ENCODE measurements around the gene ARID1B.

DNA sequence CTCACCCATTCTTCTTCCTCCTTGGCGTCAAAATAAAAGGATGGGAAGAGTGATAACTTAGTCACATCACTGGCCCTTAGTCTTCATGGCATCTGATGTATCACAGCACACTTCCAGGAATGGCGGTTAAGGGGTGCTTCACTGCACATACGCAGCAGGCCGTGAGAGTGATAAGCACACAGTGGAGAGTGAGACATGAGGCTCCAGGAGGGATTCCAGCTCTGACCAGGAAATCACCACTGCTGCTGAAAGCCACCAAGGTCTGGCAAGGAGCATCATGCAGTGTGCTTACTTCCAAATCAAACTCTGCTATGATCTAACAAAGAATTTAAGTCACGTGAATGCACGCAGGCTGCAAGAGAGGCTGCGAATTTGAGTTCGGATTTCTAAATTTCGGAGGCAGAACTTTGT, 62.4 kb downstream of the ARID1B start:
- TF ChIP-seq, protein P1, sequence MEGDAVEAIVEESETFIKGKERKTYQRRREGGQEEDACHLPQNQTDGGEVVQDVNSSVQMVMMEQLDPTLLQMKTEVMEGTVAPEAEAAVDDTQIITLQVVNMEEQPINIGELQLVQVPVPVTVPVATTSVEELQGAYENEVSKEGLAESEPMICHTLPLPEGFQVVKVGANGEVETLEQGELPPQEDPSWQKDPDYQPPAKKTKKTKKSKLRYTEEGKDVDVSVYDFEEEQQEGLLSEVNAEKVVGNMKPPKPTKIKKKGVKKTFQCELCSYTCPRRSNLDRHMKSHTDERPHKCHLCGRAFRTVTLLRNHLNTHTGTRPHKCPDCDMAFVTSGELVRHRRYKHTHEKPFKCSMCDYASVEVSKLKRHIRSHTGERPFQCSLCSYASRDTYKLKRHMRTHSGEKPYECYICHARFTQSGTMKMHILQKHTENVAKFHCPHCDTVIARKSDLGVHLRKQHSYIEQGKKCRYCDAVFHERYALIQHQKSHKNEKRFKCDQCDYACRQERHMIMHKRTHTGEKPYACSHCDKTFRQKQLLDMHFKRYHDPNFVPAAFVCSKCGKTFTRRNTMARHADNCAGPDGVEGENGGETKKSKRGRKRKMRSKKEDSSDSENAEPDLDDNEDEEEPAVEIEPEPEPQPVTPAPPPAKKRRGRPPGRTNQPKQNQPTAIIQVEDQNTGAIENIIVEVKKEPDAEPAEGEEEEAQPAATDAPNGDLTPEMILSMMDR (conservative IDR thresholded peaks at IDR 0.05; ENCODE audit: low read depth, low read length): no peak
- TF ChIP-seq EZH2 (IDR thresholded peaks at IDR 0.05; ENCODE audit: low read length, unreplicated experiment) (no peak), EZH2phosphoT487 (IDR thresholded peaks at IDR 0.05; ENCODE audit: borderline replicate concordance, low read length) (no peak)
